A673 (cell line): Measurements from ENCODE around the gene PHACTR2. TPM values are rescaled to one million over a fixed set of nuclear protein-coding genes. Genes with fewer than 3 reads are reported as not detected.

Experiments used
- BruUV-seq: library from RNA; stranded (reverse); fragments of 400-500 nt; replicated peaks from 2 replicates; lab custom pipeline; 2021; lab: Mats Ljungman, UMichigan
- CTCF ChIA-PET: fragments of 300-600 bp; sonication (Branson Sonifier 250); formaldehyde crosslinking; loops from one replicate; lab custom pipeline; 2022; ENCODE audit warnings: antibody characterized with exemption; lab: Charles Lee
- POLR2A ChIA-PET: fragments of 300-600 bp; sonication (Branson Sonifier 250); formaldehyde crosslinking; loops from one replicate; lab custom pipeline; 2022; ENCODE audit warnings: antibody characterized with exemption; ENCODE audit not compliant: low non-redundant PET; lab: Charles Lee
- DNase-seq: peaks from one replicate; pipeline ENCODE4 v3.0.0-alpha.2; 2015; ENCODE audit warnings: low spot score
- H3K27ac ChIP-seq: fragments of 200-600 bp; sonication (generic); 2 replicates; pipeline ENCODE4 v1.5.1; 2016; ENCODE audit warnings: mixed run types, low read depth, mild to moderate bottlenecking, mixed read lengths, antibody characterized with exemption, low read length; ENCODE audit not compliant: poor library complexity, severe bottlenecking
- H3K27me3 ChIP-seq: fragments of 200-600 bp; sonication (generic); replicated peaks from 2 replicates; pipeline ENCODE4 v1.6.1; 2017; ENCODE audit warnings: mixed run types, low read depth, mild to moderate bottlenecking, mixed read lengths, antibody characterized with exemption, low read length; ENCODE audit not compliant: insufficient read depth, poor library complexity
- H3K36me3 ChIP-seq: fragments of 200-600 bp; sonication (generic); 2 replicates; pipeline ENCODE4 v1.6.1; 2016; ENCODE audit warnings: mixed run types, mild to moderate bottlenecking, mixed read lengths, antibody characterized with exemption, low read length; ENCODE audit not compliant: insufficient read depth, poor library complexity, severe bottlenecking
- H3K4me1 ChIP-seq: fragments of 200-600 bp; sonication (generic); 2 replicates; pipeline ENCODE4 v1.6.1; 2017; ENCODE audit warnings: mixed run types, mild to moderate bottlenecking, mixed read lengths, antibody characterized with exemption, low read length; ENCODE audit not compliant: insufficient read depth, poor library complexity, severe bottlenecking
- H3K4me3 ChIP-seq: fragments of 200-600 bp; sonication (generic); 2 replicates; pipeline ENCODE4 v1.5.1; 2016; ENCODE audit warnings: low read depth, mixed run types, mild to moderate bottlenecking, mixed read lengths, low read length; ENCODE audit not compliant: poor library complexity, severe bottlenecking
- H3K9me3 ChIP-seq: fragments of 200-600 bp; sonication (generic); 2 replicates; pipeline ENCODE4 v1.6.1; 2016; ENCODE audit warnings: mixed run types, low read depth, mild to moderate bottlenecking, mixed read lengths, antibody characterized with exemption, low read length; ENCODE audit not compliant: poor library complexity, severe bottlenecking
- CTCF ChIP-seq: fragments of 300-800, 200-600 bp; sonication (generic); conservative IDR thresholded peaks from 2 replicates; pipeline ENCODE4 v1.5.1; 2017; ENCODE audit warnings: low read depth, mild to moderate bottlenecking, antibody characterized with exemption, low read length, moderate library complexity, mixed read lengths
- EZH2 ChIP-seq: fragments of 200-600 bp; sonication (generic); IDR thresholded peaks from 2 replicates; pipeline ENCODE4 v1.6.1; 2017; ENCODE audit warnings: borderline replicate concordance, low read depth, mild to moderate bottlenecking, mixed read lengths, antibody characterized with exemption, low read length; ENCODE audit not compliant: poor library complexity, severe bottlenecking
- intact Hi-C: fragments of 100-400 bp; cut with micrococcal nuclease; formaldehyde crosslinking; loops from one replicate; pipeline ENCODE4 v1.10.0; 2022; ENCODE audit not compliant: unreplicated experiment
- total RNA-seq: library from RNA; stranded (reverse); gene quantifications from 2 replicates; pipeline ENCODE4 v1.2.3, GENCODE V29; 2021

The PHACTR2 gene
- total RNA-seq, 1 experiment from 2014 or later: 2.4 TPM

GRCh38 chr6:143691900-143692636 lies 14.3 kb downstream of the PHACTR2 start:
- CTCF ChIA-PET: no interaction called here
- intact Hi-C loops: no loop called here
- TF ChIP-seq EZH2 (no peak), CTCF (no peak)

GRCh38 chr6:143692696-143693095 lies 14.9 kb downstream of the PHACTR2 start:
- intact Hi-C loops: no loop called here
- no TSS peak for BruUV-seq
- no peak for TF ChIP-seq CTCF
- TF ChIP-seq EZH2: no peak
- Histone ChIP-seq H3K27me3 (no peaks in the 10 kb centered on the region), H3K36me3 (no peaks in the 10 kb centered on the region), H3K4me1 (no peaks in the 10 kb centered on the region), H3K27ac (no peak overlapping the region), H3K9me3 (no peaks in the 10 kb centered on the region), H3K4me3 (no peak overlapping the region)
- ChIA-PET POLR2A (no interaction called here), CTCF (no interaction called here)
- no peak for DNase-seq

More at GRCh38 chr6:143691900-143692636, 14.3 kb downstream of the PHACTR2 start:
- H3K36me3 ChIP-seq: no peaks in the 10 kb centered on the region
- no TSS peak for BruUV-seq
- no peaks in the 10 kb centered on the region for H3K27me3 ChIP-seq
- H3K27ac ChIP-seq: no peak overlapping the region
- no peaks in the 10 kb centered on the region for H3K9me3 ChIP-seq
- POLR2A ChIA-PET: no interaction called here
- H3K4me1 ChIP-seq: no peaks in the 10 kb centered on the region
- no peak overlapping the region for H3K4me3 ChIP-seq
- DNase-seq: no peak

- POLR2A ChIA-PET: no interaction called here
Measured at GRCh38 chr6:143694013-143694412, 16.2 kb downstream of the PHACTR2 start.

More at GRCh38 chr6:143694013-143694412, 16.2 kb downstream of the PHACTR2 start:
- Histone ChIP-seq H3K27ac (no peak overlapping the region), H3K4me1 (no peaks in the 10 kb centered on the region), H3K36me3 (no peaks in the 10 kb centered on the region), H3K9me3 (no peaks in the 10 kb centered on the region), H3K27me3 (no peaks in the 10 kb centered on the region), H3K4me3 (no peak overlapping the region)
- BruUV-seq: no TSS peak
- intact Hi-C loops: no loop called here
- DNase-seq: no peak
- CTCF ChIA-PET: no interaction called here
- TF ChIP-seq EZH2 (no peak), CTCF (no peak)
